ACC112 (cell line): ENCODE measurements around the gene LSM11.
"Not testable (repeated sequence)": the region's sequence is repeated elsewhere in the genome, so short reads cannot be mapped to it uniquely, and the experiment has no call there.

ENCODE experiments used
- H2AFZ ChIP-seq: fragments of 200-600 bp; sonication (generic); one replicate; pipeline ENCODE4 v1.6.0; 2017; ENCODE audit warnings: antibody characterized with exemption, low read length; ENCODE audit not compliant: unreplicated experiment
- H3K27ac ChIP-seq: fragments of 200-600 bp; sonication (generic); 2 replicates; pipeline ENCODE4 v1.5.1; 2014; ENCODE audit warnings: low read depth, mild to moderate bottlenecking, antibody characterized with exemption, low read length, moderate library complexity
- H3K27me3 ChIP-seq: fragments of 200-600 bp; sonication (generic); 2 replicates; pipeline ENCODE4 v1.6.1; 2014; ENCODE audit warnings: mild to moderate bottlenecking, antibody characterized with exemption, low read length, moderate library complexity, mixed read lengths; ENCODE audit not compliant: insufficient read depth
- H3K36me3 ChIP-seq: fragments of 200-600 bp; sonication (generic); 2 replicates; pipeline ENCODE4 v1.6.1; 2016; ENCODE audit warnings: mild to moderate bottlenecking, antibody characterized with exemption, low read length, moderate library complexity, mixed read lengths; ENCODE audit not compliant: insufficient read depth
- H3K4me1 ChIP-seq: fragments of 200-600 bp; sonication (generic); one replicate; pipeline ENCODE4 v1.6.1; 2016; ENCODE audit warnings: low read length, mixed read lengths; ENCODE audit not compliant: insufficient read depth, unreplicated experiment, control insufficient read depth
- H3K4me3 ChIP-seq: fragments of 200-600 bp; sonication (generic); 2 replicates; pipeline ENCODE4 v1.5.1; 2014; ENCODE audit warnings: mild to moderate bottlenecking, low read depth, low read length
- H3K79me2 ChIP-seq: fragments of 200-600 bp; sonication (generic); one replicate; pipeline ENCODE4 v1.6.0; 2016; ENCODE audit warnings: low read length; ENCODE audit not compliant: control insufficient read depth, unreplicated experiment, insufficient read depth

Gene LSM11

DNA sequence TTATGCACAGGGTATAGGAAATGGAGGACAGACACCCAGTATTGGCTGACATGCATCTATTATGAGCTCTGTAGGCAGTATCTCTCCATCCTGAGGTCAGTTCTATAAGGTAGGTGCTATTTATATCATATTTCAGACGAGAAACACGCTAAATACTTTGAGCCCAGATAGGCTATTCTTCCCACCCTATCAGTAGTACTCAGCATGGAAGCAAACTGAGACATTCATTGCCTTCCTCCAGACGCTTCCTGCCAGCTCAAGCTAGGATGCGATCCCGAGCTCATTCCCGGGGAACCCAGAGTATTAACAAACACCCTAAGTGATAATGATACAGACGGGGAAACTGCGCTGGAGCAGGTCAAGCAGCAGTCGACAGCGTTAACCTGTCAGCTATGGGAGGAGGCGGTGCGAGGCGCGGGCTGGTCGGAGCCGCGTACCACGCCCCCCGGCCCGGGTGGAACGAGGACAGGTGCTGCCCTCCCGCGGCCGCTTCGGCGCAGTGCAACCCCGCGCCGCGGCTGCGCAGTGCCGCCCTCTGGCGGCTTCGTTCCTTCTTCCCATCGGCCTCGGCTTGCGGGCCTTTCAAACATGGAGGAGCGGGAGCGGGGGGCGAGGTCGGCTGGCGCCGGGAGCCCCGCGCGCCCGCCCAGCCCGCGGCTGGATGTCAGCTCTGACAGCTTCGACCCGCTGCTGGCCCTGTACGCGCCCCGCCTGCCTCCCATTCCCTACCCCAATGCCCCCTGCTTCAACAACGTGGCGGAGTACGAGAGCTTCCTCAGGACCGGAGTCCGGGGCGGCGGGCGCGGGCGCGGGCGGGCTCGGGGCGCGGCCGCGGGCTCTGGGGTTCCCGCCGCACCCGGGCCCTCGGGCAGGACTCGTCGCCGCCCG is at the start of gene LSM11:
Gene LSM11, plus strand, starts transcription at position 550 of the 888 bp plus-strand sequence. Its CDS starts 39 bp downstream, at position 589.
- peaks cover 18% of the 10 kb centered on the region for H3K4me1 ChIP-seq
- no peaks in the 10 kb centered on the region for H3K27me3 ChIP-seq
- peaks cover 24% of the 10 kb centered on the region for H3K79me2 ChIP-seq
- H3K27ac ChIP-seq, result no peak within 1 kb of the TSS; the same call in 1 of the 2 replicates
- peak within 1 kb of the TSS; percentile 91 for H3K4me3 ChIP-seq
- peak within 1 kb of the TSS; percentile 94 for H2AFZ ChIP-seq
- no peaks in the 10 kb centered on the region for H3K36me3 ChIP-seq

DNA sequence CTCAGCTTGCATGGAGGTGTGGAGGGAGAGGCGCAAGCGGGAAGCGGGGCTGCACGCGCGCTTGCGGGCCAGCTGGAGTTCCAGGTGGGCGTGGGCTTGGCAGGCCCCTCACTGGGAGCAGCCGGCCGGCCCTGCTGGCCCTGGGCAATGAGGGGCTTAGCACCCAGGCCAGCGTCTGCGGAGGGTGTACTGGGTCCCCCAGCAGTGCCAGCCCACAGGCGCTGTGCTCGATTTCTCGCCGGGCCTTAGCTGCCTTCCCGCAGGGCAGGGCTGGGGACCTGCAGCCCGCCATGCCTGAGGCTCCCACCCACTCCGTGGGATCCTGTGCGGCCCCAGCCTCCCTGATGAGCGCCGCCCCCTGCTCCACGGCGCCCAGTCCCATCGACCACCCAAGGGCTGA is 49.7 kb upstream of the LSM11 start:
- H3K79me2 ChIP-seq, H3K27me3 ChIP-seq, H3K4me1 ChIP-seq, H2AFZ ChIP-seq, H3K27ac ChIP-seq, H3K4me3 ChIP-seq, H3K36me3 ChIP-seq: not testable (repeated sequence)

DNA sequence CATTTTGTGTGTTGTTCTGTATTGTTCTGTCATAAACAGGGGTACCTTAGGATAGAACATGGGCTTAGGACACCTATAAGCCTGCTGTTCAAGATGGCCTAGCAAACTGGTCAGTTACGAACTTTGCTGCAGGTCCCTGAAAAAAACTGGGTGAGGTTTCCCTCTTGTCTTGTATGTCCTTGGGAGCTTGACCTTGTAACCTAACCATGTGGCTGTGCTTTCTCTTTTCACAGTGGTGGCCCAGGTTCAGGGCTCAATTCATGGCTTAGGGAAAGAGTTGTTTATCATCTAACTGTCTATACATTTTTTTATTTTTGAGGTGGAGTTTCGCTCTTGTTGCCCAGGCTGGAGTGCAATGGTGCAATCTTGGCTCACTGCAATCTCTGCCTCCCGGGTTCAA is 47.4 kb upstream of the LSM11 start:
- H3K4me1 ChIP-seq, H3K36me3 ChIP-seq, H2AFZ ChIP-seq, H3K27ac ChIP-seq, H3K27me3 ChIP-seq, H3K79me2 ChIP-seq, H3K4me3 ChIP-seq: not testable (repeated sequence)

DNA sequence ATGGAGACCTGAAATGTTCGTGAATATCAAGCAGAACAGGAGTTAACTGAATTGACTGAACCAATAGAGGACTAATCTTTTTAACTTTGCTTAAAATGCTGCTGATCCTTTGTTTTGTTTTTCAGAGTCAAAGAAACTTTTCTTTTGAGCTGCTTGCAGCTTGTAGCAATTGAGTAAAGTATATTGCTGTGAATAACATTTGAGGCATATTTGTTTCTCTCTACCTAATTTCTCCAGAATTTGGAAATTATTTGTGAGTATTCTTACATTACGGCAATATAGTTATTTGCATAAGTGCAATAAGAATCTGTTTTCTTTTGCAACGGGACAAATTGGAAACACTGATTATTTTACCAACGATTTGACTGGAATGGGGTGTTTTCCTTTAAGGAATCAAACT is 44.8 kb upstream of the LSM11 start:
- not testable (repeated sequence) for H3K4me1 ChIP-seq, H3K27ac ChIP-seq, H3K27me3 ChIP-seq, H3K36me3 ChIP-seq, H2AFZ ChIP-seq, H3K79me2 ChIP-seq, H3K4me3 ChIP-seq

DNA sequence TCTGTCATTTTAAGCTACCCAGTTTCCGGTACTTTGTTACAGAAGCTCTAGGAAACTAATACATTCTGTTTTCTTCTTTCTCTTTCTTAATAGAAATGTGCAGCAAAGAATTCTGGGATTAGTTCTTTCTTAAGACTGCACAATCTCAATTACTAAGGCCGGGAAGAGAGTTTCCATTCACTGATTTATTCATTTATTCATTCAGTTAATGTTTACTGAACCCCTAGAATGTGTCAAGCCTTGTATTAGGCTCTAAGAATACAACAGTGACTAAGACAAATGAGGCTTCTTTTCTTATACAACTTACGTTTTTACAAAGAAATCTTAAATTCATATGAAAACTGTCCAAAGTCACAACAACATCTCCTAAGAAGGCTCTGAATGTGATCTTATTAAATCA is 39.8 kb upstream of the LSM11 start:
- no peak overlapping the region for H3K27ac ChIP-seq
- no peak overlapping the region for H3K4me3 ChIP-seq
- no peak overlapping the region for H2AFZ ChIP-seq
- H3K27me3 ChIP-seq, result no peaks in the 10 kb centered on the region
- no peaks in the 10 kb centered on the region for H3K36me3 ChIP-seq
- H3K4me1 ChIP-seq, result no peaks in the 10 kb centered on the region
- no peaks in the 10 kb centered on the region for H3K79me2 ChIP-seq

DNA sequence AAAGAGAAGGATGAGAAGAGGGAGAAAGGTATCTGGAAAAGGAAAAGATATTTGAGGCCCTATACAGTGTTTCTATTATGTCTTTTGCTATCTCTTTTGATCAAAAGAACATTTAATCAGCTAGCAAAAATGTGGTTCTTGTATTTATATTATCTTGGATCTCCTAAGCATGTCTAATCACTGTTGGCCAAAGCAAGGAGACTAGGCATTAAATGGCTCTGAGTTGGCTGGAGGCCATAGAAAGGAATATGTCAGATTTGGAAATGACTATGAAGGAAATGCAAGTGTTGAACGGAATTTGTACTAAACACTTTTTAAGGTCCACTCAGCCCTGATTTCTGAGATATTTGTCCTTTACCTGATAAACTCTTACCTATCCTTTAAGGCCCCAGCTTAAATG is 34.6 kb upstream of the LSM11 start:
- H3K36me3 ChIP-seq, result no peaks in the 10 kb centered on the region
- no peaks in the 10 kb centered on the region for H3K27me3 ChIP-seq
- no peak overlapping the region for H3K4me3 ChIP-seq
- no peaks in the 10 kb centered on the region for H3K79me2 ChIP-seq
- no peak overlapping the region for H3K27ac ChIP-seq
- H2AFZ ChIP-seq, result no peak overlapping the region
- peaks cover 11% of the 10 kb centered on the region for H3K4me1 ChIP-seq

DNA sequence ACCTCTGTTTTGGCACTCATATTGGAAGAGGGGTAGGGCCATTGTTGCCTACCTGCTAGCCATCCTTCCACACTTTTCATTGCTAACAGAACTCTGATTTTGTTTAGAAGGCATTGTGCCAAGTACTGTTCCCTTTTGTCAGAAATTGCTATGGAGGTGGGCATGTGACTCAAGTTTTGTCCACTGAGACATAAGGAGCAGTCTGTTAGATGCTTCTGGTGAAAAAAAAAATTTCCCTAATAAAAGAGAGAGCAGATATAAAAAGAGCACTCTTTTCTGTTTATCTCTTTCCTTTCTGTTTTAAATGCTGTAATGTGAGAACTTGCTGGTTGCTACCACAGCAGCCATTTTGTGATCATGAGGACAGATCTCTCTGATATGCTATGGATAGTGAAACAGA is 34.2 kb upstream of the LSM11 start:
- no peaks in the 10 kb centered on the region for H3K27me3 ChIP-seq
- H3K36me3 ChIP-seq, result no peaks in the 10 kb centered on the region
- no peak overlapping the region for H3K4me3 ChIP-seq
- no peak overlapping the region for H3K27ac ChIP-seq
- no peak overlapping the region for H2AFZ ChIP-seq
- no peaks in the 10 kb centered on the region for H3K79me2 ChIP-seq
- peaks cover 11% of the 10 kb centered on the region for H3K4me1 ChIP-seq

DNA sequence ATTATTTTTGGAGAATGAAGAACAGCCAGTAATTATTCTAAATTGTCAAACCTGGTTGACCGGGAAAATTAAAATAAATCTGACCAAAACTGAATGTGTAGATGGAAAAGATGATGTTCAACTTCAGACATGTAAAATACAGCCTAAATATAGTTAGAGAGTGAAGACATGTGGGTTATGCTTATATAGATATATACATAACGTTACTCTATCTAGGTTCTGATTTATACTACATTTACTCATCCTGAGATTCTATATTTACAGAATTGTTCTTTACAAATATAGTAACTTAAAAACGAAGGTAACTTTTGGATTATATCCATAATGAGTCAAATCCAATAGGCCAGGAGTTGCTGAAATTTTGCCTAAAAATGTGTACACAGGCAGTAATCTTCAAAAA is 33.1 kb upstream of the LSM11 start:
- H3K4me3 ChIP-seq, result 0 out of 2 replicates have a peak overlapping the region, but pooled peaks have one; percentile 25
- H3K27me3 ChIP-seq, result no peaks in the 10 kb centered on the region
- H3K27ac ChIP-seq, result peak overlapping the region; percentile 76
- peaks cover 11% of the 10 kb centered on the region for H3K4me1 ChIP-seq
- H3K36me3 ChIP-seq, result no peaks in the 10 kb centered on the region
- H2AFZ ChIP-seq, result no peak overlapping the region
- H3K79me2 ChIP-seq, result no peaks in the 10 kb centered on the region

DNA sequence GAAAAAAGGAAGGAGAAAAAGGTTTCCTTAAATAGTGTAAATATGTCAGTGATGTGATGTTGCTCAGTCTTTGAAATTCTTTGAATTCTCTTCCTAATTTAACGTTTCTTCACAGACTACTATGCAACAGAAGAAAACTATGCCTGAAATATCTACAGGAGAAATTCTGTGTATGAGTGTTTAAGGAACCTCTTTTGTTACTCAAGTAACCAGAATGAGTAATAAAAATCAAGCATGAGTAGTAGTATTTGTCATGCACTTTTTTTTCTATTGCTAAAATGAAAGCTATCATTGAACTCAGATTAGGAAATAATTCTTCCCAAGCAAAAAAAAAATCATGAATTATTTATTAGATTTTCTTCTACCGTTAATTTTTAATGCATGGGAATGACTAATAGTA is 32.6 kb upstream of the LSM11 start:
- Histone ChIP-seq H3K27me3 (no peaks in the 10 kb centered on the region), H3K36me3 (no peaks in the 10 kb centered on the region), H2AFZ (no peak overlapping the region), H3K4me3 (peak overlapping the region; percentile 25), H3K27ac (peak overlapping the region; percentile 76), H3K4me1 (peaks cover 11% of the 10 kb centered on the region), H3K79me2 (no peaks in the 10 kb centered on the region)

DNA sequence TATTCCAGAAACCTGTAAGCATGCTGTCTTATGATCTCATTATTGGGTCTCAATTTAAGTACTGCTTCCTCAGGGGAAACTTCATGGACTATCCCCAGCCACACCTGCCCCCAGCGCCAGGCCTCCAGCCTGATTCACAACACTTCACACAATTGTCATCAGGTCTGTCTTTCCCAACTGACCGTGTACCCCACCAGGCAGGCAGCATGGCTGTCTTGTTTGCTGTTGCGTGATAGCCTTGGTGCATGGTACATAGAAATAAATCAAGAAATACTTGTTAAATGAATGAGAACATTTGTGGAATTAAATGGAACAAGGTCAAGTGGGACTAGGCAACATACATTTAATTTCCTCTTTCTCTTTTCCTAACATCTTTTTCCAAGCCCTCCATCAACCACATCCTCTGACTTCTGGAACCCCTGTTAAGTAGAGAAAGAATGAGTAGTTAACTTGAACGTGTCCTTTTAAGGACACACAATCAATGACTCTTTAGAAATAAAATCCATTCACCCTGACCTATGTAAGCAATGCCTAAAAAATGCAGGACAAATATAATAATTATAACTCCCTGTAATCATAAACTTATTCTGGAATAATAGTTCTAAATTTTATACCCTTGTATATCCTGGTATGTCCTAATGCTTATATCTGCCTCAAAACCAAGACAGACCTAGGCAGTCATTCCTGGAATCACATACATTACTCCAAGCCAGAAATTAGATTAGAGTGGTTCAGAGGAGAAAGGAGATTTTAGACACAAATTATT is 29.5 kb upstream of the LSM11 start:
- no peak overlapping the region for H2AFZ ChIP-seq
- H3K36me3 ChIP-seq, result no peaks in the 10 kb centered on the region
- peaks cover 19% of the 10 kb centered on the region for H3K4me1 ChIP-seq
- H3K27me3 ChIP-seq, result no peaks in the 10 kb centered on the region
- no peak overlapping the region for H3K4me3 ChIP-seq
- no peak overlapping the region for H3K27ac ChIP-seq
- H3K79me2 ChIP-seq, result no peaks in the 10 kb centered on the region

DNA sequence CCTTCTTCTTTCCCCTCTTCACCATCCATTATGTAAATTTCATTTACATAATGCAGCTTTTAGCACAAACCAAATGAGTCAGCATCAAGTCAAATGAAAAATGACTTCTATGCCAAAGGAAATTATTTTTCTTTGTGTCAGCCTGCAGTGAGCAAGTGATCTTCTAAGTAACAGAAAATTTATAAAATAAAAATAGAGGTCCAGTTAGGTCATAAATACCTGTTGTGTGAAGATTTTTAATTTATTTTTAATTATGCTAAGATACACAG is 29.0 kb upstream of the LSM11 start:
- Histone ChIP-seq H3K79me2 (no peaks in the 10 kb centered on the region), H3K4me1 (peaks cover 19% of the 10 kb centered on the region), H2AFZ (no peak overlapping the region), H3K27me3 (no peaks in the 10 kb centered on the region), H3K36me3 (no peaks in the 10 kb centered on the region), H3K27ac (no peak overlapping the region), H3K4me3 (no peak overlapping the region)
